HG03064 (cell line): ENCODE data around the gene RAD51B.
"Not testable (repeated sequence)": the region's sequence is repeated elsewhere in the genome, so short reads cannot be mapped to it uniquely, and the experiment has no call there.

Source experiments
- ATAC-seq: cut with Tn5 transposase; IDR thresholded peaks from one replicate; pipeline ENCODE4 v1.9.1; 2021; ENCODE audit warnings: low read depth; ENCODE audit not compliant: unreplicated experiment

Gene RAD51B

DNA sequence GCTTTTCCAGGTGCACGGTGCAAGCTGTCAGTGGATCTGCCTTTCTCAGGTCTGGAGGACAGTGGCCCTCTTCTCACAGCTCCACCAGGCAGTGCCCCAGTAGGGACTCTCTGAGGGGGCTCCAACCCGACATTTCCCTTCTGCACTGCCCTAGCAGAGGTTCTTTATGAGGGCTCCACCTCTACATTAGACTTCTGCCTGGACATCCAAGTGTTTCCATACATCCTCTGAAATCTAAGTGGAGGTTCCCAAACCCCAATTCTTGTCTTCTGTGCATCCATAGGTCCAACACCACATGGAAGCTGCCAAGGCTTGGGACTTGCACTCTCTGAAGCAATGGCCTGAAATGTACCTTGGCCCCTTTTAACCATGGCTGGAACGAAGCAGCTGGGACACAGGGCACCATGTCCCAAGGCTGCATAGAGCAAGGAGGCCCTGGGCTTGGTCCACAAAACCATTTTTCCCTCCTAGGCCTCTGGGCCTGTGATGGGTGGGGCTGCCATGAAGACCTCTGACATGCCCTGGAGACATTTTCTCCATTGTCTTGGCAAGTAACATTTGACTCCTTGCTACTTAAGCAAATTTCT lies 282.2 kb downstream of the RAD51B start:
- not testable (repeated sequence) for ATAC-seq

- ATAC-seq = no peak
These were observed 284.3 kb downstream of the RAD51B start for GRCh38 chr14:68103853-68104252.

GRCh38 chr14:68104518-68104917 lies 284.9 kb downstream of the RAD51B start:
- ATAC-seq = no peak

GRCh38 chr14:68105816-68106215 lies 286.2 kb downstream of the RAD51B start:
- no peak for ATAC-seq

DNA sequence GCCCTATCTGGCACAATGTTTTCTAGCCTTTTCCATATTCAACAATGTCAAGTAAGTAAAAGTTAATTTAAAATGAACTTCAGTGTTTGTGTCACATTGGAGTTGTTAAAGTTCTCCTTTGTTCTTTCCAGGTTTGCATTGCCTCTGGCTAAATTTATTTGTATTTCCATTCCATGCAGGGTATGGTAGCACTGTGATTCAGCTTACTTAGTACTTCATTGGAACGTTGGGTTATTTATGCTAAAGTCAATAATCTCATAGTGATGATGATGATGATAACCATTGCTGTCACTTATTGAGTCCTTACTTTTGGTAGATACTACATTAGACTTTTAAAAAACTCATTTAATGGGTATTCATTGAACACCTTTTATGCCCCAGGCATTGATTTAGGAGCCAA lies 286.9 kb downstream of the RAD51B start:
- no peak for ATAC-seq

DNA sequence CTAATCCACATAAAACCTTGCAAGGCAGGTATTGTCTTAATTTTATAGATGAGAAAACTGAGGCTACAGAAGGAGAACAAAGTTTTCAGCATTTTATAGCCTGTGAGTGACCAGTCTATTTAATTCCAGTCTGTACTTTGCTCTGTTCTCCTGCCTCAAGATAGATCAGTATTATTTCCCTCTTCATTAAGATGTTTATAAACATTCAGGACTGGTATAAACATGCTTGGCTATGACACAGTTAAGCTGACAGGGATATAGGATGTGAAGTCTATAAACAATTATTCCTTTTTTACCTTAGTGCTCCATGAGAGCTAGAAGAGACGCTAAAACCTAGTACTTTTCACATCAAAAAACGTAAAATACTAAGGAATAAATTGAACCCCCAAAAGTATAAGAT lies 287.3 kb downstream of the RAD51B start:
- ATAC-seq = no peak

GRCh38 chr14:68109132-68109900 lies 289.7 kb downstream of the RAD51B start:
- no peak for ATAC-seq

DNA sequence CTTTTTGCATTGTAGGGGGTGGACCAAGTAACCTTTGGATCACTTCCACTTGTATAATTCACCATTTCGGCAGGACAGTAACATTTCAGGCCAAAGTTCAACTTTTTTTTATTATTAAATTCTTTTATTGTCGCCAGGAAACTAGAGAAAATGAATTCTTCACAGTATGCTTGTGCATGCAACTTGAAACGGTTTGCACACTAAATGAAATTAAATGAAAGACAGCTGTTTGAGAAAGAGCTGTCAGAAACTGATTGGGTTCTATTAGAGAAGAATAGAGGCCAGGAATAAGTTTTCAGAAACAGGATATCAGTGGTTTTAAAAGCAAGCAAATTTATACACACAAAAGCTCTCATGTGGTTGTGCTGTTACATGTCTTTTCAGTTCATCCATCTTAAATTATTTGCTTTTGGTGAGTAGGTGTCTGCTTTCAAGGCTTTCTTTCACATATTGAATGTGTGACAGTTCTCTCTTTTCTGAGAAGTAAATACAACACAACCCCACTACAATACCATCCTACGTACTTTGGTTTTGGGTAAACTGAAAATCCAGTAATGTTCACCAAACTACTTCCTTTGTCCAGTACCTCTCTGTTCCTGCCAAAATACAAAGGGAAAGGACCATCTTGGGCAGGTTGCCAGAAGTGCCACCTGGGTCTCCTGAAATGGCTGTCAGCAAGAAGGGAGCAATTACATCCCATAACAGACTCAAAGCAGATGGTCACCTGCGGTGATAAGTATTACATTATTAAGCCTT lies 291.7 kb downstream of the RAD51B start:
- no peak for ATAC-seq

GRCh38 chr14:68111853-68112270 lies 292.3 kb downstream of the RAD51B start:
- no peak for ATAC-seq

DNA sequence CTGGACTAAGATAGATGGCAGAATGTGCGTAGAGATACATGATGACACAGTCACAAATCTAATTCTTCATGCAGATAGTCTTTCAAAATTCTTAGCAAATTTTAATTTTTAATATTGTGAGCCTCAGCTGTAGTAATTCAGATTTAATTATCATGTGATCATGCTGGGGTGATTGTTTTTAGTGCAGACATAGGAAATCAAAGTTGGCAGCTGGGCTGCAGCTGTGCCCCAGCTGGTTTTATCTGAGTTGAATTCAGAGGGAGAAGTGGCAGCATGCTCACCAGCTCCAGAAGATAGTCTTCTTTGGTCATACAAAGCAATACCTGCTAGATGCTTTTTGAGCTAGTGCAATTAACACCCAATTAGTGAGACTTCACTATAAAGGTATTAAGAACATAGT lies 292.9 kb downstream of the RAD51B start:
- no peak for ATAC-seq

DNA sequence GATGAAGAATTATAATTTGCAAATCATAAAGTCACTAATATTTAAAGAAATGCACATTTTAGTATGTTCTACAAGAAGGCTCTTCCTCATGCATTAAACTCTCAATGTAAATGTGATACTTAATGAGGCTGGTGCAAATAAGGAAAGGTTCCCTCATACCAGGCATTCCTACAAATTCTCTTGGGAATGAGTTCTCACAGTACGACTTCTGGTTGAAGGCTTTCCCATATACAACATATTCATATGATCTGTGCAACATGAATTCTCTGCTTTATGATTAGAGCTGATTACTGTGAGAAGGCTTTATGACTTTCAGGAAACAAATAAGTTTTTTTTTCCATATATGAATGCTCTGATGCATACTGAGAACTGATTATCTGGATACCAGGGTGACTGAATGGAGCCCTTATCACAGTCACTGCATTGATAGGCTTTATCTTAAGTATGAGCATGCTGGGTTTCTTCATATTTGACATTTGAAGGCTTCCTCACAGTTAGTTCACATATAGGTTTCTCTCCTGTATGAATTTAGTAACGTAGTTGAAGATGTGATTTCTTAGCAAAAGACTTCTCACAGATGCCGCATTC lies 293.9 kb downstream of the RAD51B start:
- ATAC-seq = no peak

DNA sequence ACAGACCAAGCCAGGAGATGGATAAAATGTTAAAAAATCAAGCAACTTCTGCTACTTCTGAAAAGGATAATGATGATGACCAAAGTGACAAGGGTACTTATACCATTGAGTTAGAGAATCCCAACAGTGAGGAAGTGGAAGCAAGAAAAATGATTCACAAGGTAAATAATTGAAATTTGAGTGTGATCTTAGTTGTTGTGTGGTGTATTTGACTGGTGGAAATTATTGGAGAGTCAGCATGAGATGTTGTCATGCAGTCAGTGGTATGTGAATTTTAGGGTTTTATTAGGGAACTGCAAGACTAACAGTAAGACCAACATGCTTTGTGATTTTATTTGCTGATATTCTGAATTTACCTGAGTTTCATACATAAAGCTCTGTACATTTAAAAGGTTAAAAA lies 296.4 kb downstream of the RAD51B start:
- ATAC-seq = not testable (repeated sequence)

- no peak for ATAC-seq
These were observed 303.1 kb downstream of the RAD51B start for GRCh38 chr14:68122651-68123050.

DNA sequence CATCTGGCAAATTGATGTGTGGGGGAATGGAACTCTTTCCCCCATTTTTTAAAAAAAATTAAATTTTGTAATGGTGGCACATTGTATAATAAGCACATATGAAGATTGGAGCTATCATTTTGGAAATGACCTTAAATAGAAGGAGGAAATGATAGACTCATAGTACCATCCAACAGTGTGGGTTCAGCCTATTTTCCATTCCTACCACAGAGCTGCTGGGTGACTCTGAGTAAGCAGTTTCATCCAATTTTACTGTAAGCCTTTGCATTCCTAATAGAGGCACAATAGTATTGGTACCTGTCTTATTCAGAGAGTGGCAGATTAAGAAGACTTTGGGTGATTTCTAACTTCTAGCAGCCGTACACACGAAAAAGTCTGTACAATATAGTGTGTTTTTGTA lies 304.5 kb downstream of the RAD51B start:
- ATAC-seq = no peak

DNA sequence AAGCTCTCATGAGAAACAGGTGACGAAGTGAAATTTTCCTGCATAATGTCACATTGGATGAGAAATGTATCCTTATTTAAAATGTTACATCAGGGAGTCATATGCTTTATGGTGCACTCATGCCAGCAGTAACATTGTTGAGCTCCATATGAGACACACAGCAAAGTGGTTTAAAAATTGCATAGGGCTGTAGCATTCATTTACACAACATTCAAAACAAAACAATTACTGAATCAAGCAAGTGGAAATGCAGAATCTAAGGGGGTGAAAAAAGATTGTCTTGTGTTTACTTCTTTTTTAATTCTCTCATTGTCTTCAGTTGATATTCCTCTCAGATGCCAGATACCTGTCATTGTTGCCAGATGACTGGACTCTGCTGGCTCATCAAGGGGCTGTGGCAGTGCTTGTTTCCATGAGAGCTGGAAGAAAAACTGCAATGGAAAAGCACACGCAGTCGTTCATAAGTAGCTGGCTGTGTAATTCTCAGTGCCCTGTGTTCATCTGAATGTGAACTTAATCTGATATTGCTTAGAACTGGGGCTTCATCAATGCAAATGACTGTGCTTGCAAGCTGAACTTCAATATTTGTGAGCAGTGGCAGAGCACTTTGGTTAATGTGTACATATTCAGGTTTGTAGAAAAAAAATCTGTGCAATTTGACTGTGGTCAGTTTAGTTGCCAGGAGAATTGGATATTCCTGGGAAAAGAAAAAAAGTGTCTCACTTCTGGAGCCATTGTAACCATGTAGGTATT lies 305.6 kb downstream of the RAD51B start:
- no peak for ATAC-seq

DNA sequence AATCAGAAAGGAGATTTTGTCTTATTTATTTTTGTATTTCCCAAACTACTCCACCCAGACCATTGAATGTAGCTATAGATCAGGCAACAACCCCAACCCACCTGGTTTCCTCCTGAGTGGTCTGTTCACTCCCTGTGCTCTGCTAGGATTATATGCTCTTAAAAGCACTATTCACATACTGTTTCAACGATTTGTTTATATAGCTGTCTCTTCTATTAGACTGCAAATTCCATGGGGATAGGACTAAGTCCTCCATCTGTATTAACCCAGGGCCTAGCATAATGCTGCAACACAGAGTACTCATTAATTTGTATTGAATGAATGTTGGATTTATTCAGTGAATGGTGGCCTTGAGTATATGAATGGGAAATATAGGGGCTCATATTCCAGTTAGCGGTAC lies 307.6 kb downstream of the RAD51B start:
- no peak for ATAC-seq

GRCh38 chr14:68131907-68132306 lies 312.3 kb downstream of the RAD51B start:
- ATAC-seq = no peak

GRCh38 chr14:68132563-68133121 lies 313.1 kb downstream of the RAD51B start:
- ATAC-seq = no peak

- ATAC-seq = no peak
These were observed 314.3 kb downstream of the RAD51B start for GRCh38 chr14:68133856-68134255.

DNA sequence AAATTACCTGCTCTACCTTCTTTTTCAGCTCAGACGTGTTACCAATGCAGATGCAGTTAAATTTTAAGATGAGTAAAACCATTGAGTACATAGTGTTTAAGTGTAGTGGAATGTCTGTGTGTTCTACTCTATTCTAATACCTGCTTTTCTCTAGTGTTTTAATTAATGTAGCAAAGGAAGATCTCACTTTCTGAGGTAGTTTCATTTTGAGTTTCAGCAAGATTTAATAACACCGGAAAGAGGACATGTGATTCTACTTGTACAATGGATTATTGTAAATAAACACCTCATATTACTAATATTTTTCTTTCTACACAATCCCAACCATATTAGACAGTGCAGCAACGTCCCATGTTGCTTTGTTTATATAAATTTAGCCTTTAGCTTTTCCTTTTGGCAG lies 315.4 kb downstream of the RAD51B start:
- ATAC-seq = no peak
